NB4 (cell line): Measurements from ENCODE around the gene CUL4A.

Experiments
- DNase-seq: peaks from one replicate; pipeline ENCODE4 v3.0.0; 2010; ENCODE audit warnings: low read depth
- H3K4me3 ChIP-seq: one replicate; pipeline ENCODE4 v1.5.1; 2011; ENCODE audit warnings: mild to moderate bottlenecking, low read depth, low read length, moderate library complexity
- CTCF ChIP-seq: IDR thresholded peaks from one replicate; pipeline ENCODE4 v1.5.1; 2012; ENCODE audit warnings: low read depth, low read length
- MYC ChIP-seq: IDR thresholded peaks from 2 replicates; pipeline ENCODE4 v1.6.1; 2011; ENCODE audit warnings: low read depth, low read length
- POLR2A ChIP-seq: IDR thresholded peaks from 2 replicates; pipeline ENCODE4 v1.6.1; 2011; ENCODE audit warnings: mild to moderate bottlenecking; ENCODE audit not compliant: insufficient read length; ENCODE audit errors: extremely low read depth
- TF ChIP-seq, protein P1 (sequence below): IDR thresholded peaks from 2 replicates; pipeline ENCODE4 v1.6.1; 2011; ENCODE audit warnings: low read depth, low read length

The CUL4A gene

DNA sequence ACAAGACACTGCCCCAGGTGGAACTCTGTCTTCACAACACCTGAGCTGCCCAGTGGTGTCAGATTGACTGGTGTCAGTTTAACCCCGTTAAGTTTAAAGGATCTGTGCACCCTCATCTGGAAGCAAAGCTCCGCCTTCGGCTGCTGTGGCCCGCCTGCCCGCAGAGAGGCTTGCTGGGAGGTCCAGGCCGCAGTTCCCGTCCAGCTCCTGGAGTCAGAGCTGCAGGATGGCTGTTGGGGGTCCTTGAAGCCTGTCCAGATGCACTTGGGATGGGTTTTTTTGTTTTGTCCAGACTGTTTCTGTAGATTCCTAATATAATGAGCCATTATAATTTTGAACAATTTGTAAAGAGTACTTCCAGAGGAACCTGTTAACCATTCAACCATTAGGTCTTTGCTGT, 16.1 kb downstream of the CUL4A start:
- TF ChIP-seq MYC, result no peak
- no peak for TF ChIP-seq CTCF
- no peak for TF ChIP-seq POLR2A
- TF ChIP-seq, protein P1, sequence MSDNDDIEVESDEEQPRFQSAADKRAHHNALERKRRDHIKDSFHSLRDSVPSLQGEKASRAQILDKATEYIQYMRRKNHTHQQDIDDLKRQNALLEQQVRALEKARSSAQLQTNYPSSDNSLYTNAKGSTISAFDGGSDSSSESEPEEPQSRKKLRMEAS, result no peak
- DNase-seq, result no peak
- H3K4me3 ChIP-seq, result no peak overlapping the region

DNA sequence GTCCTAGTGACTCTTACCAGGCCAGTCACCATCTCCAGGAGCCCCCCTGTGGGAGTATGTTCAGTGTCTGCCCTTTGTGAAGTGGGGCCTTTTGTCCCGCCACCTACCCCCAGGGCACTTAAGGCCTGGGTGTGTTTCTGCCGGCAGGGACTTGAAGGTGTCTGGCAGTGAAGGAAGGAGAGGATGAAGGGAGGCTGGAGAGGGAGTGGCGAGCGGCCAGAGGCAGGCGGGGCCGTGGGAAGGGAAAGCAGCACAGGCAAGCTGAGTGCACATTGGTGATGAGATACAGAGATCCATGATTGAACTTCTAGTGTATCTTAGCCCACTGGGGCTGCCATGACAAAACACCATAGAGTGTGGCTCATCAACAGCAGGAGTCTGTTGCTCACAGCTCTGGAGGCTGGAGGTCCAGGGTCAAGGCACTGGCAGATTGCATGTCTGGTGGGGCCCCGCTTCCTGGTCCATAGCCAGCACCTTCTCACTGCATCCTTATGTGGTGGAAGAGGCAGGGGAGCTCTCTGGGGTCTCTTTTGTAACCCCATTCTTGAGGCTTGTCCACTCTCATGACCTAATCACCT, 17.5 kb downstream of the CUL4A start:
- DNase-seq, result no peak
- TF ChIP-seq MYC (no peak), CTCF (no peak), POLR2A (no peak)
- TF ChIP-seq, protein P1, result no peak
- H3K4me3 ChIP-seq, result no peak overlapping the region

DNA sequence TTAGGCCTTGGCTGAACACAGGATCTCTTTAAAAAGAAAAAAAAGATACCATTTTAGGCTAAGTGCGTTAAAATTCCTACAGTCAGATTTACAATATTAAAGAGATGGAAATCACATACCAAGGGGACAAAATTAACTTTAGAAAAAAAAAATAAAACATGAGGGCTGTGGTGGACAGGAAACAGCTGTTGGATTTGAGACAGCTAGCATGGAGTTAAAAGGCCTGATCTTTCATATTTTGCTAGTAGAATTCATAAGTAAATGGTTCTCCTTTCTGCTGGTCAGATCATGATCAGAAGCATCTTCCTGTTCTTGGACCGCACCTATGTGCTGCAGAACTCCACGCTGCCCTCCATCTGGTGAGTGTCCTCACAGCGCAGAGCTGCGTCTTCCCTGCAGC, 19.7 kb downstream of the CUL4A start:
- TF ChIP-seq CTCF, result no peak
- no peak for TF ChIP-seq POLR2A
- TF ChIP-seq MYC, result no peak
- TF ChIP-seq, protein P1, result no peak
- no peak for DNase-seq
- no peak overlapping the region for H3K4me3 ChIP-seq

DNA sequence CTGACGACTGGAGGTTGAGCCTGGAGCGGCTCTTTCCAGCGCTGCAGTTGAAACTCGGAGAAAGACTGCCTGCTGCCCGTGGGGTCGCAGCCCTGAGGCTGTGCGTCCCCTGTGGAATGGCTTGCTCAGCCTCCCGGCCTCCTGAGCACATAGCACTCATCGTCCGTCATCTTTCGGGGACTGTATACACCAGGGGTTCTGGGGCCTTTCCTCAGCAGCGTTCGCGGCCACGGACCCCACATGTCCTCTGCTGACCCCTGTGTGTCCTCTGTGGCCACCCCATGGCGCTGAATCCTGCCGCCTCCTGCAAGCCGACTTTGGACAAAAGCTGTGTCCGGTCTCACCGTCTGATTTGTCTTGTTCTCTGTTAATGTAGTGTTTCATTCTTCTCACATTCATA, 20.4 kb downstream of the CUL4A start:
- TF ChIP-seq MYC, result no peak
- TF ChIP-seq, protein P1, result no peak
- no peak for TF ChIP-seq POLR2A
- no peak for TF ChIP-seq CTCF
- no peak for DNase-seq
- H3K4me3 ChIP-seq, result no peak overlapping the region

DNA sequence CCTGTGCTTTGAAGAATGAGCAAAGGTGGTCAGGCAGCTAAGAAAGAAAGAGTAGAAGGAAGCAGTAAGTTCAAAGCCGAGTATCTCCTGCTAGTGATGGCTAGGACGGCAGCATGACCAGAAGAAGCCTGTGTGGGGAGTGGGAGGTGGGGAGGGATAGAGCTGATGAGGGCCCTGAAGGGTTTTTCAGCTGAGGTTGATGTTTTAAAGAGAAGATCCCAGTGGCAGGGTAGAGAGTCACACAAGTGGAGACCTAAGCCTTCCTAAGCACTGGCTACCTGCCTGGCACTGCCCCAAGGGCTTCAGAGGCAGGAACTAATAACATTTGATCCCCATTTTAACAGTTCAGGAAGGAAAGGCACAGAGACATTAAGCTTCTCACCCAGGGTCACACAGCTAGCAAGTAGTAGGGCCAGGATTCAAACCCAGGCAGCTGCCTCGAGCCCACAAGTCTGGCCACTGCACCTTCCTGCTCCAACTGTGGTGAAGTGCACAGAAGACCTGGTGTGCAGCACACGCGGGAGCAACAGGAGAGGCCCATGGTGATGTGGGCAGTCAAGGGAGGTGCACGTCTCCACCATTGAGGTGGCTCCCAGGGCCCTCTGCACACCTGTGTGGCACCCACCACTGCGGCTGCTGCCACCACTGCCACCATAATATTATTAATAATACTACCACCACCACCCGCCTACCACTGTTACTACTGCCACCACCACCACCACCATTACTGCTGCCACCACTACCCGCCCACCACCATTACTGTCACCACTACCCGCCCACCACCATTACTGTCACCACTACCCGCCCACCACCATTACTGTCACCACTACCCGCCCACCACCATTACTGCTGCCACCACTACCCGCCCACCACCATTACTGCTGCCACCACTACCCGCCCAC, 22.1 kb downstream of the CUL4A start:
- TF ChIP-seq MYC, result no peak
- TF ChIP-seq, protein P1, result no peak
- TF ChIP-seq POLR2A, result no peak
- TF ChIP-seq CTCF, result no peak
- H3K4me3 ChIP-seq, result no peak overlapping the region
- no peak for DNase-seq
